Measurements from ENCODE around the gene CNIH3.

- TF ChIP-seq CTCF (IDR thresholded peaks at IDR 0.05; ENCODE audit: low read length) (no peak), EZH2 (IDR thresholded peaks at IDR 0.05; ENCODE audit: borderline replicate concordance, low read length) (no peak)
Measured at GRCh38 chr1:224763126-224763775, 147.1 kb downstream of the CNIH3 start.

All from OCI-LY1 (cell line).